K562 (cell line): Measurements from ENCODE around the gene GOT1. TPM values are rescaled to one million over a fixed set of nuclear protein-coding genes. Genes with fewer than 3 reads are reported as not detected.

Source experiments
- ATAC-seq: fragments of 200-7000 bp; cut with Tn5 transposase; 3 replicates; pipeline ENCODE4 v1.9.1; 2020; ENCODE audit warnings: moderate library complexity
- BruUV-seq: library from RNA; stranded (reverse); fragments of 400-500 nt; replicated peaks from 2 replicates; lab custom pipeline; 2021; lab: Mats Ljungman, UMichigan
- CTCF ChIA-PET: fragments of 300-600 bp; formaldehyde crosslinking; extraction: SDS; loops from one replicate; lab custom pipeline; 2021; ENCODE audit warnings: low intra/inter-chr PET ratio; lab: Yijun Ruan, JAX
- POLR2A ChIA-PET: fragments of 300-600, 350-650 bp; sonication (Branson Sonifier 250); formaldehyde crosslinking; extraction: SDS; loops from one replicate; lab custom pipeline; 2021; ENCODE audit warnings: antibody characterized with exemption, inconsistent platforms; lab: Yijun Ruan, JAX
- DNase-seq, 4 experiments: peaks; one replicate each; pipeline versions ENCODE4 v3.0.0 to v3.0.0-alpha.2; 2011 to 2018; ENCODE audit warnings: low spot score in 3 of 4, mixed read lengths in 3 of 4; ENCODE audit errors: extremely low read depth in 1 of 4
- FAIRE-seq: peaks from 2 replicates; lab custom pipeline; 2011; peaks lifted over from hg19 to GRCh38; lab: Jason Lieb, UNC
- H2AFZ ChIP-seq: 2 replicates; pipeline ENCODE4 v1.6.0; 2011; ENCODE audit warnings: low read depth, low read length, control low read depth, inconsistent platforms
- H3K27ac ChIP-seq: fragments of 200-600 bp; 3 replicates; pipeline ENCODE4 v1.8.0; 2011; ENCODE audit warnings: low read depth, mild to moderate bottlenecking, control low read depth, inconsistent platforms, low read length, moderate library complexity, mixed read lengths; ENCODE audit errors: extremely low read depth
- H3K27me3 ChIP-seq, 2 experiments: fragments of 300-600 bp in 1 of 2; 2 replicates in 1 of 2; 3 replicates in 1 of 2; pipeline versions ENCODE4 v1.6.0 to v1.8.0; 2011; ENCODE audit warnings: inconsistent platforms in 2 of 2, low read length in 2 of 2, mild to moderate bottlenecking in 1 of 2, mixed read lengths in 1 of 2, moderate library complexity in 1 of 2; ENCODE audit not compliant: control insufficient read depth in 2 of 2, insufficient read depth in 2 of 2
- H3K36me3 ChIP-seq: fragments of 300-600 bp; 3 replicates; pipeline ENCODE4 v1.8.0; 2011; ENCODE audit warnings: mild to moderate bottlenecking, low read length, inconsistent platforms; ENCODE audit not compliant: control insufficient read depth, insufficient read depth
- H3K4me1 ChIP-seq, 2 experiments: fragments of 200-600 bp in 1 of 2; replicated peaks in 1 of 2; 2 replicates in 1 of 2; 3 replicates in 1 of 2; pipeline versions ENCODE4 v1.5.1 to v1.8.0; 2011; ENCODE audit warnings: inconsistent platforms in 2 of 2, low read length in 2 of 2, mild to moderate bottlenecking in 1 of 2, mixed read lengths in 1 of 2, moderate library complexity in 1 of 2; ENCODE audit not compliant: control insufficient read depth in 2 of 2, insufficient read depth in 2 of 2
- H3K4me2 ChIP-seq: 2 replicates; pipeline ENCODE4 v1.6.1; 2011; ENCODE audit warnings: low read length, control low read depth, inconsistent platforms, mixed read lengths; ENCODE audit not compliant: insufficient read depth
- H3K4me3 ChIP-seq: fragments of 200-600 bp; sonication (generic), shearing (Covaris generic); 2 replicates; pipeline ENCODE4 v1.5.1; 2016; ENCODE audit warnings: control low read depth, inconsistent platforms
- H3K79me2 ChIP-seq: fragments of 200-600 bp; 3 replicates; pipeline ENCODE4 v1.8.0; 2011; ENCODE audit warnings: low read length, inconsistent platforms; ENCODE audit not compliant: control insufficient read depth, insufficient read depth
- H3K9ac ChIP-seq, 2 experiments: 2 replicates each; pipeline versions ENCODE4 v1.6.0 to v1.6.1; 2011; ENCODE audit warnings: low read depth in 2 of 2, low read length in 2 of 2, control low read depth in 1 of 2, inconsistent platforms in 1 of 2, mild to moderate bottlenecking in 1 of 2, mixed read lengths in 1 of 2; ENCODE audit not compliant: insufficient read depth in 1 of 2
- H3K9me1 ChIP-seq: one replicate; pipeline ENCODE4 v1.6.0; 2011; ENCODE audit warnings: inconsistent platforms, mild to moderate bottlenecking, low read length, moderate library complexity; ENCODE audit not compliant: control insufficient read depth, insufficient read depth
- H3K9me3 ChIP-seq: replicated peaks from 2 replicates; pipeline ENCODE4 v1.5.1; 2011; ENCODE audit warnings: low read depth, low read length, inconsistent platforms; ENCODE audit not compliant: control insufficient read depth, insufficient read depth
- H4K20me1 ChIP-seq: replicated peaks from 2 replicates; pipeline ENCODE4 v1.6.1; 2011; ENCODE audit warnings: low read length, inconsistent platforms, mixed read lengths; ENCODE audit not compliant: control insufficient read depth, insufficient read depth
- ARID2 ChIP-seq: fragments of 450-650 bp; IDR thresholded peaks from 2 replicates; pipeline ENCODE4 v1.6.1; 2017; ENCODE audit warnings: antibody characterized with exemption, mild to moderate bottlenecking
- EP400 ChIP-seq: fragments of 450-650 bp; IDR thresholded peaks from 2 replicates; pipeline ENCODE4 v1.6.1; 2017; ENCODE audit warnings: antibody characterized with exemption, mild to moderate bottlenecking, moderate library complexity
- EZH2 ChIP-seq: IDR thresholded peaks from 2 replicates; pipeline ENCODE4 v1.6.1; 2012; ENCODE audit warnings: low read depth, mild to moderate bottlenecking, inconsistent platforms, low read length, borderline replicate concordance
- HMGN3 ChIP-seq: IDR thresholded peaks from 2 replicates; pipeline ENCODE4 v1.6.1; 2011; ENCODE audit warnings: borderline replicate concordance, low read depth, mild to moderate bottlenecking, mixed read lengths, low read length; ENCODE audit not compliant: insufficient read length; ENCODE audit errors: extremely low read depth
- KDM5B ChIP-seq: fragments of 200-600 bp; sonication (generic); IDR thresholded peaks from 2 replicates; pipeline ENCODE4 v1.6.1; 2012; ENCODE audit warnings: low read depth, mild to moderate bottlenecking, moderate library complexity, low read length, control low read depth, inconsistent platforms; ENCODE audit not compliant: insufficient replicate concordance
- NR1H2 ChIP-seq: sonication (generic); formaldehyde crosslinking; IDR thresholded peaks from 2 replicates; pipeline ENCODE4 v1.4.0; 2020; ENCODE audit warnings: mild to moderate bottlenecking, missing genetic modification reagents
- PATZ1 ChIP-seq: fragments of 250-450 bp; sonication (Bioruptor Pico); IDR thresholded peaks from 2 replicates; pipeline ENCODE4 v1.5.0; 2020; ENCODE audit warnings: mild to moderate bottlenecking, borderline replicate concordance
- PTTG1 ChIP-seq: fragments of 450-650 bp; IDR thresholded peaks from 2 replicates; pipeline ENCODE4 v1.6.1; 2016; ENCODE audit warnings: low read depth, mild to moderate bottlenecking, missing genetic modification characterization, missing compliant biosample characterization
- SMARCE1 ChIP-seq: fragments of 450-650 bp; IDR thresholded peaks from 2 replicates; pipeline ENCODE4 v1.7.1; 2016; ENCODE audit warnings: mild to moderate bottlenecking
- ZNF121 ChIP-seq: sonication (generic); formaldehyde crosslinking; conservative IDR thresholded peaks from 2 replicates; pipeline ENCODE4 v1.8.0; 2022; ENCODE audit warnings: missing genetic modification reagents
- ZNF134 ChIP-seq: fragments of 250-450 bp; sonication (Bioruptor Pico); conservative IDR thresholded peaks from 2 replicates; pipeline ENCODE4 v1.4.0; 2020
- ZNF239 ChIP-seq: fragments of 250-450 bp; sonication (Bioruptor Pico); IDR thresholded peaks from 2 replicates; pipeline ENCODE4 v1.4.0; 2020; ENCODE audit warnings: mild to moderate bottlenecking
- ZNF263 ChIP-seq: sonication (generic); formaldehyde crosslinking; IDR thresholded peaks from 2 replicates; pipeline ENCODE4 v1.8.0; 2022; ENCODE audit warnings: mild to moderate bottlenecking, missing genetic modification reagents, borderline replicate concordance
- ZNF3 ChIP-seq: fragments of 250-450 bp; sonication (Bioruptor Pico); IDR thresholded peaks from 2 replicates; pipeline ENCODE4 v1.5.0; 2021; ENCODE audit warnings: mild to moderate bottlenecking, moderate library complexity
- WGBS: fragments of 100-300 bp; shearing (Covaris generic); methylation state at CpG from one replicate; pipeline ENCODE4 v1.1.6; 2016; ENCODE audit warnings: low coverage, mixed read lengths; ENCODE audit not compliant: insufficient coverage; ENCODE audit errors: missing lambda C conversion rate; 5-methylcytosine and 5-hydroxymethylcytosine counted together
- in situ Hi-C: fragments of 300-500 bp; cut with MboI; formaldehyde crosslinking; loops from 4 replicates; pipeline ENCODE4 v1.15.0; 2018; ENCODE audit warnings: inconsistent platforms, mixed read lengths
- intact Hi-C: fragments of 100-400 bp; cut with micrococcal nuclease; formaldehyde crosslinking; loops from 2 replicates; pipeline ENCODE4 v1.14.2; 2022
- polyA plus RNA-seq, 8 experiments: library from polyadenylated mRNA; depleted of rRNA in 4 of 8; stranded (reverse) in 5 of 8; unstranded in 3 of 8; fragments of >200 nt; fragmentation: Nextera tagmentation in 2 of 8; fragmentation: Illumina TruSeq in 1 of 8; extraction: Ambion mirVana in 2 of 8; extraction: Trizol in 1 of 8; gene quantifications; 2 replicates each; pipeline versions ENCODE4 v1.2.1 to v1.2.3, GENCODE V29; 2011 to 2014; ENCODE audit warnings: inconsistent platforms in 1 of 8, missing spikeins in 1 of 8
- total RNA-seq, 7 experiments: library from RNA; depleted of rRNA in 6 of 7; stranded (reverse); fragments of >200 nt in 6 of 7; fragmentation: Illumina TruSeq in 2 of 7; extraction: Trizol in 2 of 7; gene quantifications; 2 replicates each; pipeline versions ENCODE4 v1.2.1 to v1.2.3, GENCODE V29; 2011 to 2021; ENCODE audit warnings: low replicate concordance in 1 of 7
- TF ChIP-seq, protein P1 (sequence below): fragments of 250-450 bp; sonication (Bioruptor Pico); IDR thresholded peaks from 2 replicates; pipeline ENCODE4 v1.8.0; 2022; ENCODE audit warnings: inconsistent platforms, mild to moderate bottlenecking, moderate library complexity, borderline replicate concordance
- TF ChIP-seq, protein P2 (sequence below), 2 experiments: fragments of 450-650 bp in 1 of 2; sonication (generic) in 1 of 2; formaldehyde crosslinking; conservative IDR thresholded peaks; 2 replicates each; pipeline versions ENCODE4 v1.4.0 to v1.8.1; 2020 to 2022; ENCODE audit warnings: mild to moderate bottlenecking in 1 of 2, missing genetic modification reagents in 1 of 2

Gene GOT1
- total and polyA plus RNA-seq, 9 of the 15 experiments (the other 6 are each of a cell fraction or from before 2014, with no cell fraction given), result 55.7 to 166 (median 75.4) TPM

DNA sequence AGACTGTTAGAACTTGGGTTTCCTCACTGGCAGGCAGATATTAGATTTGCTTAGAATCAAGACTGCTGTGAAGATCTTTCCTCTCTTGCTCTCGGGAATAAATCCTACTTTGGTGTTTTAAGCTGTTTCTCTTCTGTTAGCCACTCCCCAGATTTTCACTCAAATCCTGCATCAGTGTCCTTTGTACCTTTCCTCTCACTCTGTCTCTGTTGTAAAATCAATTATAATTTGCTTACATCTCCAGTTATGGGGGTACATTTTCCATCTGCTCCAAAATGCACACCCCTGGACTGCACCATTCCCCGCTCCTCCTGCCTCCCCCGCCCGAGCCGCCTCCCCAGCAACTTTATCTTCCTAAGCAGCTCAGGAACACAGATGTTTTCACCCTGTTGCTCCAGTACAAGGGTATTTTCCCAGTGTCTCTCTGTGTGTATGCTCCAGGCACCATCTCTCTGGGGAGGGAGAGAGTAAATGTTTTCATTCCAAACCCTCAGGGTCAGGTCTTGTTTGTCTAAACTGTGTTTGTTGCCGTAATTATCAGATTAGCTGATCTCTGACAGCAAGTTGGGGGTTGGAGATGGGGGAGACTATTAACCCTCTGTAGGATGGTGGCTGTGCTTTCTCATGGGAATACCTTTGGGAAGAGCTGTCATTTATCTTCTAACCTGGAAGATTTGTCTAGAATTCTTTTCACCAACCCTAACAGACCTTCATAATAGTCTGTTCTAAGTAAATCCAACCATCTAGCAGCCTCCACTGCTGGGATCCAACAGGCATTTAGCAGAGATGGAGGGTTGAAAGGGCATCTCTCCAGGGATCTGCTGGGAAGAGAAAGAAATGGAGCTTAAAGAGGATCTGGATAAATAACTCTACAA is 20.4 kb upstream of the GOT1 start:
- in situ Hi-C loops, result no loop called here
- H3K9me3 ChIP-seq, result no peaks in the 10 kb centered on the region
- no peak overlapping the region for H3K4me2 ChIP-seq

More for the DNA sequence above, 20.4 kb upstream of the GOT1 start:
- TF ChIP-seq, protein P1, sequence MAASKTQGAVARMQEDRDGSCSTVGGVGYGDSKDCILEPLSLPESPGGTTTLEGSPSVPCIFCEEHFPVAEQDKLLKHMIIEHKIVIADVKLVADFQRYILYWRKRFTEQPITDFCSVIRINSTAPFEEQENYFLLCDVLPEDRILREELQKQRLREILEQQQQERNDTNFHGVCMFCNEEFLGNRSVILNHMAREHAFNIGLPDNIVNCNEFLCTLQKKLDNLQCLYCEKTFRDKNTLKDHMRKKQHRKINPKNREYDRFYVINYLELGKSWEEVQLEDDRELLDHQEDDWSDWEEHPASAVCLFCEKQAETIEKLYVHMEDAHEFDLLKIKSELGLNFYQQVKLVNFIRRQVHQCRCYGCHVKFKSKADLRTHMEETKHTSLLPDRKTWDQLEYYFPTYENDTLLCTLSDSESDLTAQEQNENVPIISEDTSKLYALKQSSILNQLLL (CRISPR knock-in tag), result no peak
- TF ChIP-seq ZNF134 (CRISPR knock-in tag), result no peak
- TF ChIP-seq SMARCE1, result no peak
- no peak for TF ChIP-seq EP400
- TF ChIP-seq EZH2, result no peak
- no peak for TF ChIP-seq ZNF263 (CRISPR knock-in tag)
- no peak for TF ChIP-seq ZNF239
- no peak for TF ChIP-seq PATZ1
- TF ChIP-seq ARID2, result no peak
- no peak for TF ChIP-seq KDM5B
- no peak for TF ChIP-seq NR1H2 (CRISPR knock-in tag)
- TF ChIP-seq, protein P2, sequence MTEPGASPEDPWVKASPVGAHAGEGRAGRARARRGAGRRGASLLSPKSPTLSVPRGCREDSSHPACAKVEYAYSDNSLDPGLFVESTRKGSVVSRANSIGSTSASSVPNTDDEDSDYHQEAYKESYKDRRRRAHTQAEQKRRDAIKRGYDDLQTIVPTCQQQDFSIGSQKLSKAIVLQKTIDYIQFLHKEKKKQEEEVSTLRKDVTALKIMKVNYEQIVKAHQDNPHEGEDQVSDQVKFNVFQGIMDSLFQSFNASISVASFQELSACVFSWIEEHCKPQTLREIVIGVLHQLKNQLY (CRISPR knock-in tag; conservative IDR thresholded peaks at IDR 0.05), result no peak
- no peak for TF ChIP-seq PTTG1 (tag)
- no peak for TF ChIP-seq ZNF121
- TF ChIP-seq ZNF3, result no peak
- TF ChIP-seq HMGN3, result no peak
- Histone ChIP-seq H3K79me2 (no peaks in the 10 kb centered on the region), H3K4me1 (no peaks in the 10 kb centered on the region), H2AFZ (no peak overlapping the region), H3K4me3 (no peak overlapping the region), H3K27me3 (peaks cover 8 to 10% of the 10 kb centered on the region in 2 experiments; a peak in 4 of 5 replicates), H3K9ac (no peak overlapping the region), H4K20me1 (no peaks in the 10 kb centered on the region), H3K9me1 (no peaks in the 10 kb centered on the region), H3K27ac (no peak overlapping the region), H3K36me3 (no peaks in the 10 kb centered on the region)
- POLR2A ChIA-PET, result interaction anchor here (1.1 kb wide), 2 partner anchors 20 to 29 kb away, joined by 3 to 5 read pairs; partner anchors contain the start of gene GOT1
- BruUV-seq, result no TSS peak
- WGBS, result 0% methylated on average over 6 of the region's 6 CpGs
- no peak for ATAC-seq
- DNase-seq, result no peak
- intact Hi-C loops, result no loop called here
- CTCF ChIA-PET, result no interaction called here
- FAIRE-seq, result no peak
